Endothelial cell of umbilical vein (primary cell): ENCODE measurements around the gene P2RY1.
"Not testable (repeated sequence)": the region's sequence is repeated elsewhere in the genome, so short reads cannot be mapped to it uniquely, and the experiment has no call there.

Source experiments
- POLR2AphosphoS5 ChIP-seq: IDR thresholded peaks from 2 replicates; pipeline ENCODE4 v1.6.1; 2012; ENCODE audit warnings: low read depth, mild to moderate bottlenecking, control low read depth, low read length, moderate library complexity; ENCODE audit not compliant: insufficient read depth
- TF ChIP-seq, protein P1 (sequence below), 2 donors: IDR thresholded peaks; 1 replicate in 1 of 2; 2 replicates in 1 of 2; pipeline ENCODE4 v1.5.1; 2011; ENCODE audit warnings: low read length in 2 of 2, mild to moderate bottlenecking in 2 of 2, moderate library complexity in 2 of 2, control low read depth in 1 of 2, inconsistent platforms in 1 of 2, low read depth in 1 of 2; ENCODE audit not compliant: insufficient read depth in 1 of 2; ENCODE audit errors: extremely low read depth in 1 of 2

- TF ChIP-seq, protein P1, sequence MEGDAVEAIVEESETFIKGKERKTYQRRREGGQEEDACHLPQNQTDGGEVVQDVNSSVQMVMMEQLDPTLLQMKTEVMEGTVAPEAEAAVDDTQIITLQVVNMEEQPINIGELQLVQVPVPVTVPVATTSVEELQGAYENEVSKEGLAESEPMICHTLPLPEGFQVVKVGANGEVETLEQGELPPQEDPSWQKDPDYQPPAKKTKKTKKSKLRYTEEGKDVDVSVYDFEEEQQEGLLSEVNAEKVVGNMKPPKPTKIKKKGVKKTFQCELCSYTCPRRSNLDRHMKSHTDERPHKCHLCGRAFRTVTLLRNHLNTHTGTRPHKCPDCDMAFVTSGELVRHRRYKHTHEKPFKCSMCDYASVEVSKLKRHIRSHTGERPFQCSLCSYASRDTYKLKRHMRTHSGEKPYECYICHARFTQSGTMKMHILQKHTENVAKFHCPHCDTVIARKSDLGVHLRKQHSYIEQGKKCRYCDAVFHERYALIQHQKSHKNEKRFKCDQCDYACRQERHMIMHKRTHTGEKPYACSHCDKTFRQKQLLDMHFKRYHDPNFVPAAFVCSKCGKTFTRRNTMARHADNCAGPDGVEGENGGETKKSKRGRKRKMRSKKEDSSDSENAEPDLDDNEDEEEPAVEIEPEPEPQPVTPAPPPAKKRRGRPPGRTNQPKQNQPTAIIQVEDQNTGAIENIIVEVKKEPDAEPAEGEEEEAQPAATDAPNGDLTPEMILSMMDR (IDR thresholded peaks at IDR 0.05; ENCODE audit: extremely low read depth in 1 of 2, insufficient read depth in 1 of 2, low read depth in 1 of 2, low read length in 2 of 2) = not testable (repeated sequence)
- TF ChIP-seq POLR2AphosphoS5 = not testable (repeated sequence)
These were observed 12.7 kb downstream of the P2RY1 start for GRCh38 chr3:152847599-152847998.
